SH-SY5Y (cell line): ENCODE data around the gene NEGR1.

ENCODE experiments used
- GATA2 ChIP-seq: IDR thresholded peaks from 2 replicates; pipeline ENCODE4 v1.6.1; 2011; ENCODE audit warnings: mild to moderate bottlenecking, low read depth, low read length
- GATA3 ChIP-seq: IDR thresholded peaks from 2 replicates; pipeline ENCODE4 v1.6.1; 2011; ENCODE audit warnings: low read depth, mild to moderate bottlenecking, low read length, moderate library complexity

DNA sequence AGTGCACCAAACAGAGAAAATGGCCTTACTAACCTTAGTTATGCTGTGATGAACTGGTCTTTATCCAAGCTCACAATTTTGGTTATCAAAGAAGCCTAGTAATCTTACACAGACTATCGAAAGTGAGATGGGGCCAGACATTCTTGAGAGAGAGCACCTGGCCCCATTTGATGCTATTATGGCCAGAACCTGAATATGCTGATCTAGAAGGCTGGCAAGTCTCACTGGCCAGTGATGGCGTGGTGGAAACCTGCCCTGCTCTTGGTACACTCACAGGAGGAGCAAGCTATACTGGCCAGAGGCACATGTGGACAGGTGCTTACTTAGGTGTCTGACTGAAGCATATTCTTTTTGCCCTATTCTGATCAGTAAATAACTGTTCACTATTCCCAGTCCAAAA lies 843.7 kb downstream of the NEGR1 start:
- TF ChIP-seq GATA2 (no peak), GATA3 (no peak)
